Measurements from ENCODE around the gene PARD3.
A peak's percentile ranks its signal among the peaks of the same experiment; 100 is the strongest.

The PARD3 gene

DNA sequence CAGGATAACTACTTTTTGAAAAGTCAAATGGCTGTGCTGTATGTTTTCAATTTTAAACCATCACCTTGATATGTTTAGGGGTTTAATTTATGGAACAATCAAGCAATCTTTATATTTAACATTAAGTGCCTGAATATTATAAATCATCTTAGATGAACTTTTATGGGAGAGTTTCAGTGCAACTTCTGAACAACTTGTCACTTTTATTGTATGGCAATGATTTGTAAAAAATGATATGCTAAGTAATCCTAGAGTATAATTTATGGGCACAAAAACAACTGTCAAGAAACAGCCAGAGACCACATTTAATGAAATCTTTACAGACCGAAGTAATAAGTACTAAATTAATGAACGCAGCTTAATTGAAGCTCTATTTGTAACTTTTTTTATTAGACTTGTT, 498.9 kb downstream of the PARD3 start:
- DNase-seq, result no peak

GRCh38 chr10:34314457-34314856, 500.6 kb downstream of the PARD3 start:
- no peak for DNase-seq

GRCh38 chr10:34313888-34314287, 501.2 kb downstream of the PARD3 start:
- DNase-seq, result no peak

DNA sequence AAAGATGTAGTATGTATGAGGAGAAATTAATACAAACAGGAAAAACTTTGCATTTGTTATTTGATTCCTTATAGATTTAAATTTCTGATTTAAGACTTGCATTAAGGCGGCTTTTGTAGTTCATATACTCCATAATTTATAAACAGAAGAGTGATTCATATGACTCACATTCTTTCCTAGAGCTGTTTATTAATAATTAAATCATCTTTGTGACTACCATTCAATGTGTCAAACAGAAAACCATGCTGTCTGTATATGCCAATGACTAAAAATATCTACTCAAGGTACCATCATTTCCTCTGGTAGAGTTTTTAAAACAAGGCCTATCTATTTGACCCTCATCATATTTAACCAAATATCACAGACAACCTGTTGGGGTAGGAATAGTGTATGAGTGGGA, 501.7 kb downstream of the PARD3 start:
- peak; percentile 53 for DNase-seq

DNA sequence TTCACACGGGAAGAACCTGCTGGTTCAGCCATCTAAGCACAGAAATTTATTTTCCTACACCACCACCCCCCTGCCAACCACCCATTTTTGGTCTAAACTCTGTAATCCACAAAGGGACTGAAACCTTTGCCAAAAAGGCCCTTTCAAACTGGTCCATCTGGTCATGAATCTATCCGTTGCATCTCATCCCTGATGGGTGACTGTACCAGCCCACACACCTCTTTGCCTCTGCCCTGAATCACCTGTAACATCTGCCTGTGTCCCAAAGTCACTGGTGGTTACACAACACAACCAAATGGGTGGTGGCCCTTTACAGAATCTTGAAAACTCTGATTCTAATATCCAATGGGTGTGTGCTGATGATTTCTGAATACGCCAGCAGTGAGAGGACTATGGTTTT, 503.4 kb downstream of the PARD3 start:
- no peak for DNase-seq

DNA sequence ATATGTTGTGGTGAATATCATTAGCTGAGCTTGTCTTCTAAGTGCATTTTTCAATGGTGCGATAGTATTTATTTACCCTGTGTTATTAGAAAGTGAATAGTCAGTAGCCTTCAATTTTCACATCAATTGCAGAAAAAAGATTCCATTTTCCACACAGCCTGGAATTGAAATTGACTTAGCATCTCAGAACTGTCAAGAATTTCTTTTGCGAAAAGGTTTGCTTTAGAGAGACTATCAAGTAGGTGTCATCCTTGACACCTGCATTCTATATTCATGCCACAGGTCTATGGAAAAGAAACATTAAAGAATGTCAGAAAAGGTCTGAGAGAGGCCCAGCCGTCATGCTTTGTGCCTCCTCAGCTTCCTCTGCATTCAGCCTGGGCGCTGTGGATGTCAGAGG, 504.9 kb downstream of the PARD3 start:
- no peak for DNase-seq

DNA sequence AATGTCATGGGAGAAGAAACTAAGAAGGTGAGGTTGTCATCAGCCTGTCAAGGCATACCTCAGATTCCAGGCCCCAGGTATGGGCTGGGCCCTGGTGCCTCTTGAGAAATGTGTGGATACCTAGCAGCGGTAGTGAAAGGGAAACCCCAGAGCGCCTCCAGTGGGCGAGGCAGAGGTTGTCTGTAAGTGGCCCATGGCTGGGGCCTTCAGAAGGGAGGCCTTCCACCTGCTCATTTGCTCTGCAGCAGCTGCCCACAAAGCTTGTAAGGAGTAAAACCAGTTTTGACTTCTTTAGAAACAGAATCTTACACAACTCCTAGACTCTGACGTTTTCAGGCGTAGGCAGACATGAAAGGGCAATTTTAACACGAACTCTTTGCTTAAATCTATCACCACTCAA, 509.9 kb downstream of the PARD3 start:
- no peak for DNase-seq

- no peak for DNase-seq
These were observed 512.1 kb downstream of the PARD3 start for GRCh38 chr10:34303022-34303421.

DNA sequence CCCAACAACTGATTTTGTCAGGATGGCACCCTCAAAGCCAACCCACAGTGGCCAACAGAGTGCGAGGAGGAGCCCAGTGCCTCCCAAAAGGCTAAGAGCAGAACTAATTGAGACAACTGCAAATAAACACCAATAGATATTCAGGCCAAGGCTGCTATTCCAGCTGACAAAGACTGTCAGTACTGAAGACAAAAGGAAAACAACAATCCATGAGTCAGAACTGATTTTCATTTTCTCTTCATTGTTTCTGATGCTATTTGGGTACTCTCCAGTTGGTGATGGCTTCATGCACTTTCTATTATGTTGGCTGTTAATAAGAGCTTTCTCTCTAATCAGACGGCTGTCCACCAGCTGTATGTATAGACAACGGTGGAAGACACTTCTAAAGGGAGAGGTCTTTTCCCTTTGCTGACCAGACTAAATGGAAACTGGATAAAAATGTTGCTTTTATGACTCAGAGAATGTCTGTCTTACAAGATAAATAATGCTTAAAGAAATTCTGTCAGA, 515.9 kb downstream of the PARD3 start:
- peak; percentile 23 for DNase-seq

DNA sequence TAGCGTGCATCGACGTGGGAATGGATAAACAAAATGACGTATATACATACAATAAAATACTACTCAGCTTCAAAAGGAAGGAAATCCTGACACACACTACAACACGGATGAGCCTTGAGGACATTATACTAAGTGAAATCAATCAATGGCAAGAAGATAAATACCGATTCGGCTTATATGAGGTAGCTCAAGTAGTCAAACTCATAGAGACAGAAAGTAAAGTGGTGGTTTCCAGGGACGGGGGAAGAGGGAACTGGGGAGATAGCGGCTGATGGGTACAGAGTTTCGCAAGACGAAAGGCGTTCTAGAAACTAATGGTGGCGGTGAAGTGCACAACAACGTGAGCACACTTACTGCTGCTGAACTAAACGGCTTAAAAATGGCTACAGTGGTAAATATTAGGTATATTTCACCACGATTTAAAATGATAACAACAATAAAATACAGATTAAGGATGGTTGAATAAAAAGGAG, 516.7 kb downstream of the PARD3 start:
- no peak for DNase-seq

DNA sequence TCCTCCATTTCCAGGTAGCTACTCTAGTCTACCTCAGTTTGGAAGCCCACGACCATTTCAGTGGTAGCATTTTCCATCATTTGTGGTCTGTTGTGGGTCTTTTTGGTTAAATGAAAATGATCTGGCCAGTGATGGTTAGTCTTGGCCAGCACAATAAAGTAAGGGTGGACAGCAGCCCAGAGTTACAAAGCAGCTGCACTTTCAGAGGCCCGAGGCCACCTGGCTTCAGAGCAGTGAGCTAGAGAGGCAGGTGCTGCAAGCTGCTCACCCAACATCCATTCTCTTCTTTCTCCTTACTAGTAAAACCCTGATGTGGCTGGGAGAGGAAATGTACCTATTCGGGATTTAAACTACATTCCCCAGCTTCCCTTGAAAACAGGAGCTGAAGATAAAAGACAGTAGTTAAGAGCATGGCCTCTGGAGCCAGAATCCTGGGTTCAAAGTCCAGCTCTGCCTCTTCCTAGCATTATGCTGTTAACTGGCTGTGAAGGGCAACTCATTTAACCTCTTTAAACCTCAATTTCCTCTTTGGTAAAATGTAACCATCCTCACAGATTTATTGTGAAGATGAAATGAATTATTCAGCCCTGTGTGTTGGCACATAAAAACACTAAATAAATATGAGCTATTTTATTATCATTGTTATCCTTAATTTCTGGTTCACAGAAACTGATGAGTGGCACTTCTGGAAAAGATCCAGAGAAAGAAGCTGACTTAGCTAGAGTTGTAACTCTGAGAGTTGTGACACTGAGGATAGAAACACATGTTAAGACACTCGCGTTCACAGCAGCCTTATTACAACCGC, 517.4 kb downstream of the PARD3 start:
- no peak for DNase-seq

DNA sequence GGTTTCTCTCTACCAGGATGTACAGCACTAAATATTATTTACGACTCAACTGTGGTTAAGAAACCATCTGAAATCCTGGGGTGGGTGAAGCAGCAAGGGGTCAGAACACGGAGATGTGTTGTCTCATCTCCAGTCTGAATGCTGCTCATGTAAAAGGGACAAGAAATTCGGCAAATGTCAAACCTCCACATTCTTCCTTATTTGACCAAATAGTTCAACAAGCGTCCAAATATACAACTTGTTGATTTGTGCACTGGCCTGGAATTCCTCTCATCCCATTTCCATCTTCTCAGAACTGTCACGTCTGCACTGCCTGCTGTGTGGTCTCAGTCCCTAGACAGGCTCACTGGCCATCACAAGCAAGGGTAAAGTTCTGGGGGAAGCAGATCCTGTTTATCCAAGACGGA, 520.0 kb downstream of the PARD3 start:
- peak; percentile 62 for DNase-seq

- DNase-seq, result no peak
These were observed 521.0 kb downstream of the PARD3 start for GRCh38 chr10:34294137-34294536.

- peak; percentile 38 for DNase-seq
These were observed 522.4 kb downstream of the PARD3 start for GRCh38 chr10:34292675-34293074.

DNA sequence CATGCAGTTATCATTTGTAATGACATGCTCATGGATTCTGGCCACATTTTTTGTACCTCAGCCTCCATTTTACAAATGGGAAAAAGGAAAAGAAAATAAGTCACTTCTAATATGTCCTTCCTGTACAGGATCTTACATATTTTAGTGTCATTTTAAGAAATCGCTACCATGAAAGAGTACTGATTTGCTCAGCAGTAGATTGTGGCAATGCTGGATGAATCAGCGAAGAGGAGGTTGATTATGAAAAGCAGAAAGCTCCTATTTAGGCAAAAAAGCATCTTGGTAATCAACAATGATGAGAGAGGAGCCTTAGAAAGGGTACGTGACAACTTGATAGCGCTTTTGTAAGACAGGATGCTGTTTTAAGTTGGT, 522.9 kb downstream of the PARD3 start:
- no peak for DNase-seq

GRCh38 chr10:34291466-34292193, 523.5 kb downstream of the PARD3 start:
- no peak for DNase-seq

DNA sequence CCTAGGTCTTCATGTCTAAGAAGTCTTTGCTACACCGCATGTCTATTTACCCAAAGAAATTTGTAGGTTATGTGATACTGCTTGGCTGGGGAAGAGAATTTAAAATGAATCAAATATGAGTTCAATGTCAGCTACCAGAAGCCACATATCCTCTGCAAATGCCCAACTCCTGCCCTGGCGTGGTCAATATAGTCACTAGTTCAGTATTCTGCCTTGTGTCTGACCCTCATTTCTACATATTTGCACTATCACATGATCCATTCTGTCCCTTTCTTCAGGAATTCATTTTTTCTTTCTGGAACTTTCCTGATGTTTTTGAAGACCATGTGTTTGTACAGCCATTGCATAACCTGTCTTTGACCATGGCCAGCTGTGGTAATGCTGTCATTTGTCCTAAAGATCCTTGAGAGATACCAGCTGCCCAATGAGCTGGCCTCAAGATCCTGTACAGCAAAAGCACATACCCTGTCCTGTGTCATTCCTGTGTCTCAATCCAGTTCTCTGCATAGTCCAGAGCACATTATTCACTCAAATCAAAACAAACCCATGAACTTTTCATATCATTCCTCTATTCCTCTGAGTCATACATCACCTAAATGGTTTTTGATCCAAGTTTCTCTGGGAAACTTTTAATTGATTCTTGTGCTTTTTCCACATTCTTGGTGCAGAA, 524.5 kb downstream of the PARD3 start:
- DNase-seq, result peak; percentile 95

GRCh38 chr10:34288634-34289033, 526.5 kb downstream of the PARD3 start:
- DNase-seq, result peak; percentile 45

DNA sequence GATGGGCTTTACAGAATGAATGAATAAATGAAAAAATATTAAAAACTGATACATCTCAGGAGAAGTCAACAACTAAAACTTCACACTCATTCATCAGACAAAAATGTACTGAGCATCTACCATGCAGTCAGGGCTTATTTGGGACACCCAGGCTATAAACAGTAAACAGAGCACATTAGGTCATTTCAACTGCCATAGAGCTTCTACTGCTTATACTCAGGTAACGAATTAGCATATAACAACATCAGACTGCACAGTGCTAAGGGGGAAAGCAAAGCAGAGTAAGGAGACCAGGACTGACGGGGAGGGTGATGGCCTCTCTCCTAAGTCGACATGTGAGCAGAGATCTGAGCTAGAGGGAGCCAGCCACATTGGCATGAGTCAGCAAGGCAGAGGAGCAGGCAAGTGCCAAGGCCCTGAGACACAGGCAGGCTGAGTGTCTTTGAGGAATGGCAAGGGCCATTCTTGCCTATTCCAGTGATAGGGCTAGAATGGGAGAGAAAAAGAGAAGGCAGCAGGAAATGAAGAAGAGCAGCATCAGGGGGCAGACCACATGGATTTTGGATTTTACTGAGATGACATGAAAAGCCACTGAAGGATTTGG, 528.9 kb downstream of the PARD3 start:
- DNase-seq, result peak; percentile 85

DNA sequence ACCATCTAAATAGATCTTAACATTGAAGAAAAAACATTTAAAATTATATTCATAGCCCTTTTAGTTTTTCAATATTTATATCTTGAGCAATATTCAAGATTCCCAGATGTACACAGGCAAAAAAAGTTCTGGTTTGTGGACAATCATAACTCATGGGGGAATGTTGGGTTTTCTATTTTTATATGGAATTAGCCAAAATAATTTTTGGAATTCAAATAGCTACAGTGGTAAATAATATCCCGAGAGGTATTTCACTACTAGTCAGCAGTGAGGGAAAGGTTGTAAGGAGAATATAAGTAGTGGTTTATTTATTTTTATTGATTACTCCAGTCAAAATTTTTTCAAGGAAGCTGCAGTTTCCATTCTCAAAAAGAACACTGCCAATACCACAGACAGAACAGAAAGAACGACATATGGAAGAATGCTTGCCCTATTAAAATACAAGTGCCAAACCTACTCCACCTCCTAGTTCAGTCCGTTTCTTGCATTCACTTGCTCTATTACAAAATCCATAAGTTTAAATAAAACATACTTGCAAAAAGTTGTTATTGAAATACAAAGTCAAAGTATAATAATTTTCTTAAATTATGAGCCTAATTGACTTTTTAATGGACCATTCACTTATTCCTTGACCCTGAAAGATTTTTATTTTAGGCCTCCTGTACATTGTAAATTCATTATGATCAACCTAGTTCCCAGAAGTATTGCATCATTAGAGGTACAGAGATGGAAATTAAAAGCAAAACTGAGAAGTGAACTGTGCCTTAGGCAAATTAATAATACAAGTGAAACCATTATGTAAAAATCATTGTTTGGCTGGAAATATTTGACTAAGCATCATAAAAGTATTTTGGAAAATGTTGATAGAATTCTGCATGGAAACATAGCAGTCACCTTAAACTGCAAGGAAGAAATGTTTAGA, 533.2 kb downstream of the PARD3 start:
- peak; percentile 15 for DNase-seq

DNA sequence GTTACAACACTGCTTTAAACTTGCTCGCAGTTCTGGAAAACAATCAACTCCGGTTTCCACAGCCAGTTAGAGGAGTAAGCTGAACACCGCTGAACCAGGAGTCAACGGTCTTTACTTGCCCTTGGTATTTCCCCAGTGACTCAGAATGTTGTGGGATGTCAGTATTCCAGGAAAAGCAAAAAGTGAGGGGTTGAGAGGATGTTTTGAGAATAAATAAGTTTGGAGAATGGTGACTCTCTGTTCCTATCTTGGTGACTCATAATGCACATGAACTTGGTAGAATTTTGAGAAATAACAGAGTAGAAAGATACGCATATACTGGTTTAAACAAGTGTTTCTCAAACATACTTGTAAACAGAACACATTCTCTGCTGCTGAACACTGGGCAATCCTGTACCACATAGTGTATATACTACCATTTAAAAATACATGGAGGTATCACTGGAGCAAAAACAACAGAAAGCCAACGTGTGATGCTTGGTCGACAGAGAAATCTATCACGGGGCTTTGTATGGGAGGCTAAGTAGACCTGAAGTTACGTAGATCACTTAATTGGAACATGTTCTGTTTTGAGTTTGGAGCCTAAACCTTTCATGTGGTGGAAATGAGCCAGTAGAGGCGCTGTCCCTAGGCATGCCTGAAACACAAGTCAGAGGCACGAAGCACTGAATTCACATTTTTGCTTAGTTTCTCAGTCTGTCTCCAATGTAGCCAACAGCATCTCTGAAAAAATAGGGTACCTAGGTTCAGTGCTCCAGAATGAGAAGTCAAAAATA, 534.3 kb downstream of the PARD3 start:
- peak; percentile 98 for DNase-seq
